ENCODE measurements around the gene HDGFL2.

DNA sequence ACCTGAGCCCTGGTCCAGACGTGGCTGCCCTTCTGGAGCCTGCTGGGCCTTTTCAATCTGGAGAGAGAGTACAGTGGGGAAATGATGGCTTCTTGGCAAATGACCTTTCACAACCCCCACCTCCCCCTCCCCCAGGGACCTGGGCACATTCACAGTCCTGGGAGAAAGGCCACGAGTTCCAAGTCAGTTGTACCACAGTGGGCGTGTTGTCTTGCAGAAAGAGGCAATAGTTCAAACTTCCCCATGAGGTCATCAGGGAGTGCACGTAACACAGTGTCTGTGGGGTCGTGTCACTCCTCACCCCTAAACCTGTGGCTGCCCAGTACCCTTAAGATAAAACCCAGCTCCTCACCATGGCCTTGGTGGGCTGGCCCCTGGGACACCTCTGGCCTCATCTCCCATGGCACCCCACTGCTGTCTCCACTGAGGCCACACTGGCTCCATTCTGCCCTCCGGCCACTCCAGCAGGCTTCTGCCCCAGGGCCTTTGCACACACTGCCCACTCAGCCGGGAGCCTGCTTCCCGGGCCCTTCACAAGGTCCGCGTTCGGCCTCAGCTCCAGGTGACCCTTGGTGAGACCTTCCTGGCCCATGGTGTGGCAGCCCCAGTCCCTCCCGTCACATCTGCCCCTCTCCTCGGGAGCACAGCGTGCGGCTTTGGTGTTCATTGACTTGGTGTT, 32.9 kb downstream of the HDGFL2 start:
- no peak for TF ChIP-seq HDAC2 (IDR thresholded peaks at IDR 0.05)
- TF ChIP-seq POLR2AphosphoS5 (IDR thresholded peaks at IDR 0.05; ENCODE audit: low read length) = no peak
- no peak for TF ChIP-seq ETV6 (conservative IDR thresholded peaks at IDR 0.05 in 1 of 2, IDR thresholded peaks at IDR 0.05 in 1 of 2; ENCODE audit: borderline replicate concordance in 1 of 2, low read depth in 1 of 2)
- TF ChIP-seq POLR2AphosphoS2 (IDR thresholded peaks at IDR 0.05; ENCODE audit: low read depth, low read length) = no peak
- no peak for TF ChIP-seq BACH1 (IDR thresholded peaks at IDR 0.05; ENCODE audit: borderline replicate concordance)
- TF ChIP-seq EGR1 (IDR thresholded peaks at IDR 0.05; ENCODE audit: borderline replicate concordance in 1 of 2, low read depth in 2 of 2, low read length in 2 of 2) = no peak
- TF ChIP-seq, protein P1, sequence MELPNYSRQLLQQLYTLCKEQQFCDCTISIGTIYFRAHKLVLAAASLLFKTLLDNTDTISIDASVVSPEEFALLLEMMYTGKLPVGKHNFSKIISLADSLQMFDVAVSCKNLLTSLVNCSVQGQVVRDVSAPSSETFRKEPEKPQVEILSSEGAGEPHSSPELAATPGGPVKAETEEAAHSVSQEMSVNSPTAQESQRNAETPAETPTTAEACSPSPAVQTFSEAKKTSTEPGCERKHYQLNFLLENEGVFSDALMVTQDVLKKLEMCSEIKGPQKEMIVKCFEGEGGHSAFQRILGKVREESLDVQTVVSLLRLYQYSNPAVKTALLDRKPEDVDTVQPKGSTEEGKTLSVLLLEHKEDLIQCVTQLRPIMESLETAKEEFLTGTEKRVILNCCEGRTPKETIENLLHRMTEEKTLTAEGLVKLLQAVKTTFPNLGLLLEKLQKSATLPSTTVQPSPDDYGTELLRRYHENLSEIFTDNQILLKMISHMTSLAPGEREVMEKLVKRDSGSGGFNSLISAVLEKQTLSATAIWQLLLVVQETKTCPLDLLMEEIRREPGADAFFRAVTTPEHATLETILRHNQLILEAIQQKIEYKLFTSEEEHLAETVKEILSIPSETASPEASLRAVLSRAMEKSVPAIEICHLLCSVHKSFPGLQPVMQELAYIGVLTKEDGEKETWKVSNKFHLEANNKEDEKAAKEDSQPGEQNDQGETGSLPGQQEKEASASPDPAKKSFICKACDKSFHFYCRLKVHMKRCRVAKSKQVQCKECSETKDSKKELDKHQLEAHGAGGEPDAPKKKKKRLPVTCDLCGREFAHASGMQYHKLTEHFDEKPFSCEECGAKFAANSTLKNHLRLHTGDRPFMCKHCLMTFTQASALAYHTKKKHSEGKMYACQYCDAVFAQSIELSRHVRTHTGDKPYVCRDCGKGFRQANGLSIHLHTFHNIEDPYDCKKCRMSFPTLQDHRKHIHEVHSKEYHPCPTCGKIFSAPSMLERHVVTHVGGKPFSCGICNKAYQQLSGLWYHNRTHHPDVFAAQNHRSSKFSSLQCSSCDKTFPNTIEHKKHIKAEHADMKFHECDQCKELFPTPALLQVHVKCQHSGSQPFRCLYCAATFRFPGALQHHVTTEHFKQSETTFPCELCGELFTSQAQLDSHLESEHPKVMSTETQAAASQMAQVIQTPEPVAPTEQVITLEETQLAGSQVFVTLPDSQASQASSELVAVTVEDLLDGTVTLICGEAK (IDR thresholded peaks at IDR 0.05; ENCODE audit: borderline replicate concordance) = no peak
- TF ChIP-seq, protein P2, sequence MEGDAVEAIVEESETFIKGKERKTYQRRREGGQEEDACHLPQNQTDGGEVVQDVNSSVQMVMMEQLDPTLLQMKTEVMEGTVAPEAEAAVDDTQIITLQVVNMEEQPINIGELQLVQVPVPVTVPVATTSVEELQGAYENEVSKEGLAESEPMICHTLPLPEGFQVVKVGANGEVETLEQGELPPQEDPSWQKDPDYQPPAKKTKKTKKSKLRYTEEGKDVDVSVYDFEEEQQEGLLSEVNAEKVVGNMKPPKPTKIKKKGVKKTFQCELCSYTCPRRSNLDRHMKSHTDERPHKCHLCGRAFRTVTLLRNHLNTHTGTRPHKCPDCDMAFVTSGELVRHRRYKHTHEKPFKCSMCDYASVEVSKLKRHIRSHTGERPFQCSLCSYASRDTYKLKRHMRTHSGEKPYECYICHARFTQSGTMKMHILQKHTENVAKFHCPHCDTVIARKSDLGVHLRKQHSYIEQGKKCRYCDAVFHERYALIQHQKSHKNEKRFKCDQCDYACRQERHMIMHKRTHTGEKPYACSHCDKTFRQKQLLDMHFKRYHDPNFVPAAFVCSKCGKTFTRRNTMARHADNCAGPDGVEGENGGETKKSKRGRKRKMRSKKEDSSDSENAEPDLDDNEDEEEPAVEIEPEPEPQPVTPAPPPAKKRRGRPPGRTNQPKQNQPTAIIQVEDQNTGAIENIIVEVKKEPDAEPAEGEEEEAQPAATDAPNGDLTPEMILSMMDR (IDR thresholded peaks at IDR 0.05 in 2 of 3, conservative IDR thresholded peaks at IDR 0.05 in 1 of 3; ENCODE audit: control insufficient read depth in 2 of 3, extremely low read depth in 1 of 3, insufficient read depth in 1 of 3, low read depth in 3 of 3, low read length in 3 of 3) = no peak
- TF ChIP-seq, protein P3, sequence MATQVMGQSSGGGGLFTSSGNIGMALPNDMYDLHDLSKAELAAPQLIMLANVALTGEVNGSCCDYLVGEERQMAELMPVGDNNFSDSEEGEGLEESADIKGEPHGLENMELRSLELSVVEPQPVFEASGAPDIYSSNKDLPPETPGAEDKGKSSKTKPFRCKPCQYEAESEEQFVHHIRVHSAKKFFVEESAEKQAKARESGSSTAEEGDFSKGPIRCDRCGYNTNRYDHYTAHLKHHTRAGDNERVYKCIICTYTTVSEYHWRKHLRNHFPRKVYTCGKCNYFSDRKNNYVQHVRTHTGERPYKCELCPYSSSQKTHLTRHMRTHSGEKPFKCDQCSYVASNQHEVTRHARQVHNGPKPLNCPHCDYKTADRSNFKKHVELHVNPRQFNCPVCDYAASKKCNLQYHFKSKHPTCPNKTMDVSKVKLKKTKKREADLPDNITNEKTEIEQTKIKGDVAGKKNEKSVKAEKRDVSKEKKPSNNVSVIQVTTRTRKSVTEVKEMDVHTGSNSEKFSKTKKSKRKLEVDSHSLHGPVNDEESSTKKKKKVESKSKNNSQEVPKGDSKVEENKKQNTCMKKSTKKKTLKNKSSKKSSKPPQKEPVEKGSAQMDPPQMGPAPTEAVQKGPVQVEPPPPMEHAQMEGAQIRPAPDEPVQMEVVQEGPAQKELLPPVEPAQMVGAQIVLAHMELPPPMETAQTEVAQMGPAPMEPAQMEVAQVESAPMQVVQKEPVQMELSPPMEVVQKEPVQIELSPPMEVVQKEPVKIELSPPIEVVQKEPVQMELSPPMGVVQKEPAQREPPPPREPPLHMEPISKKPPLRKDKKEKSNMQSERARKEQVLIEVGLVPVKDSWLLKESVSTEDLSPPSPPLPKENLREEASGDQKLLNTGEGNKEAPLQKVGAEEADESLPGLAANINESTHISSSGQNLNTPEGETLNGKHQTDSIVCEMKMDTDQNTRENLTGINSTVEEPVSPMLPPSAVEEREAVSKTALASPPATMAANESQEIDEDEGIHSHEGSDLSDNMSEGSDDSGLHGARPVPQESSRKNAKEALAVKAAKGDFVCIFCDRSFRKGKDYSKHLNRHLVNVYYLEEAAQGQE (IDR thresholded peaks at IDR 0.05; ENCODE audit: low read depth, low read length) = no peak
- TF ChIP-seq, protein P4, sequence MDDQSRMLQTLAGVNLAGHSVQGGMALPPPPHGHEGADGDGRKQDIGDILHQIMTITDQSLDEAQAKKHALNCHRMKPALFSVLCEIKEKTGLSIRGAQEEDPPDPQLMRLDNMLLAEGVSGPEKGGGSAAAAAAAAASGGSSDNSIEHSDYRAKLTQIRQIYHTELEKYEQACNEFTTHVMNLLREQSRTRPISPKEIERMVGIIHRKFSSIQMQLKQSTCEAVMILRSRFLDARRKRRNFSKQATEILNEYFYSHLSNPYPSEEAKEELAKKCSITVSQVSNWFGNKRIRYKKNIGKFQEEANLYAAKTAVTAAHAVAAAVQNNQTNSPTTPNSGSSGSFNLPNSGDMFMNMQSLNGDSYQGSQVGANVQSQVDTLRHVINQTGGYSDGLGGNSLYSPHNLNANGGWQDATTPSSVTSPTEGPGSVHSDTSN (IDR thresholded peaks at IDR 0.05; ENCODE audit: insufficient replicate concordance, low read depth, low read length) = no peak
- no peak for TF ChIP-seq SUZ12 (IDR thresholded peaks at IDR 0.05; ENCODE audit: unreplicated experiment)

Measured in GM12878 (cell line).